ENCODE data around the gene OTX1.

Gene OTX1

DNA sequence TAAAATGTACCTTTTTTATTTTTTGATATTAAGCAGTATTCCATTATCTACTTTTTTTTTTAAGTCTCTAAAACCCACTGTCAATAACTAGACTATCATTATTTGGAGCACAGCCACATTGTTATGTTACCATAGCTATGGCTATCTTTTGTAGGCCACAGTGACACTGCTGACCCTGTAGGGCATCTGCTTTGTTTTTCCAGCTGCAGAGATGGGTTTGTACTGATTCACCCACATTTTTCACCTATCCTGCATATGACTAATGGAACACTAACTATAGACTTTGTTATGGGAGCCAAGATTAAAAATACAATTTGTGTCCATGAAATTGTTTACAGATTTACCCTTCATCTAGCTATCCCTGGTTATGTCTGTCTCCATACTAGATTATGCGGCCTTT lies 21.6 kb upstream of the OTX1 start:
- ChIA-PET POLR2A (no interaction called here), CTCF (interaction anchor here (0.6 to 1.1 kb wide), 2 partner anchors 26 to 599 kb away, joined by 3 read pairs; no protein-coding TSS in a partner anchor)
- no peak overlapping the region for H3K4me3 ChIP-seq (ENCODE audit: low read depth, low read length)
- no peak for DNase-seq (ENCODE audit: low read depth, low spot score)
- TF ChIP-seq, protein P1, sequence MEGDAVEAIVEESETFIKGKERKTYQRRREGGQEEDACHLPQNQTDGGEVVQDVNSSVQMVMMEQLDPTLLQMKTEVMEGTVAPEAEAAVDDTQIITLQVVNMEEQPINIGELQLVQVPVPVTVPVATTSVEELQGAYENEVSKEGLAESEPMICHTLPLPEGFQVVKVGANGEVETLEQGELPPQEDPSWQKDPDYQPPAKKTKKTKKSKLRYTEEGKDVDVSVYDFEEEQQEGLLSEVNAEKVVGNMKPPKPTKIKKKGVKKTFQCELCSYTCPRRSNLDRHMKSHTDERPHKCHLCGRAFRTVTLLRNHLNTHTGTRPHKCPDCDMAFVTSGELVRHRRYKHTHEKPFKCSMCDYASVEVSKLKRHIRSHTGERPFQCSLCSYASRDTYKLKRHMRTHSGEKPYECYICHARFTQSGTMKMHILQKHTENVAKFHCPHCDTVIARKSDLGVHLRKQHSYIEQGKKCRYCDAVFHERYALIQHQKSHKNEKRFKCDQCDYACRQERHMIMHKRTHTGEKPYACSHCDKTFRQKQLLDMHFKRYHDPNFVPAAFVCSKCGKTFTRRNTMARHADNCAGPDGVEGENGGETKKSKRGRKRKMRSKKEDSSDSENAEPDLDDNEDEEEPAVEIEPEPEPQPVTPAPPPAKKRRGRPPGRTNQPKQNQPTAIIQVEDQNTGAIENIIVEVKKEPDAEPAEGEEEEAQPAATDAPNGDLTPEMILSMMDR (IDR thresholded peaks at IDR 0.05; ENCODE audit: insufficient read depth, low read length, missing control alignments): no peak

DNA sequence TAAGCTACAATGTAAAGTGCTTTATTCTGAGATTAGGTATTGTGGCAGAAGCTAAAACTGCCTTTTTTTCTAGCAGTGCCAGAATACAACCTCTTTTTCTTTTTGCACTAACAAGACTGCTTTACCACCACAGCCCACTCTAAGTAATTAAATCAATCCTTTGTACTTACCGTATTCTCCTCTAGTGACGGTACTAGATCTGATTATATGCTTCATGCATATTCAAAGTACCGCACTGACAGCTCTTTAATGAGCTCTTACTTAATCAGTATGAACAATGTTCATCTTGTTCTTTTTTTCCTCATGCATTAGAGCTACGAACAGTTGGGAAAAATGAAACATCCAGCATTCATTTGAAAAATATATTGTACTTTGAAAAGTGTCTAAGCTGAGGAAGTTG lies 16.1 kb upstream of the OTX1 start:
- CTCF ChIA-PET: no interaction called here
- POLR2A ChIA-PET: no interaction called here
- no peak overlapping the region for H3K4me3 ChIP-seq (ENCODE audit: low read depth, low read length)
- DNase-seq (ENCODE audit: low read depth, low spot score): no peak
- TF ChIP-seq, protein P1 (IDR thresholded peaks at IDR 0.05; ENCODE audit: insufficient read depth, low read length, missing control alignments): no peak

DNA sequence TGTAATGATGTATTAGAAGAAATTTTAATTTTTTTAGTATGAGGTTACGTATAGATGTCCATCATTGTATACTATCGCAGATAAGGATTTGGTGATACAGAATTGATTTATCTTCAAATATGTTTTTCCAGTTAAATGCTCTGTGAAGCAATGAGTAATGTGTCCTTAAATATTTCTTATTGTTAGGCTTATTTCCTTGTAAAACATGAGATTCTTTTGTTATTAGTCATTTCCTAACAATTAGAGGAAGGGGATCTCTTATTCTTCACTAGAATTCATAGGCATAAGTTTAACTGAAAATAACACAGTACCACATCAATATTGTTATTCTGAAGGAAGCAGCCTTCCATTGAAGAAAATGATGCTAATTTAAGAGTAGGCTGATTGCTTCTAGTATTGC lies 15.5 kb upstream of the OTX1 start:
- CTCF ChIA-PET: no interaction called here
- TF ChIP-seq, protein P1 (IDR thresholded peaks at IDR 0.05; ENCODE audit: insufficient read depth, low read length, missing control alignments): no peak
- POLR2A ChIA-PET: no interaction called here
- H3K4me3 ChIP-seq (ENCODE audit: low read depth, low read length): no peak overlapping the region
- no peak for DNase-seq (ENCODE audit: low read depth, low spot score)

DNA sequence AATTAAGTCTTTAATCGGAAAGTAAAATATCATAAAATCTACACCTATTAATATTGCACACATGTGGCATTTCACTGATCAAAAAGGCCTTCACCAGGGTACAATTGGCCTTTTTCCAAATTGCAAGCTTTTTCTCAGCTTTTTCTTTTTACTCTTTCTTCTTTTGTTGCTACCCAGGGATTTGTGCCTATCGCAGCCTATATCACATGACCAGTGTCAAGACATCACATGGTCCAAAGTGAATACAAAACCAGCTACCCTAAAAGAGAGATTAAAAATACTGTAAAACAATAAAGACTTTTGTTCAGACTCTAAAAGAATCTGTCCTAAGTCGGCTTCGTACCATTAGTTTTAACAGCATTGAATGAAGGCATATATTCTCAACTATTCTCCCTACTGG lies 15.0 kb upstream of the OTX1 start:
- TF ChIP-seq, protein P1 (IDR thresholded peaks at IDR 0.05; ENCODE audit: insufficient read depth, low read length, missing control alignments): no peak
- ChIA-PET POLR2A (no interaction called here), CTCF (no interaction called here)
- DNase-seq (ENCODE audit: low read depth, low spot score): no peak
- no peak overlapping the region for H3K4me3 ChIP-seq (ENCODE audit: low read depth, low read length)

DNA sequence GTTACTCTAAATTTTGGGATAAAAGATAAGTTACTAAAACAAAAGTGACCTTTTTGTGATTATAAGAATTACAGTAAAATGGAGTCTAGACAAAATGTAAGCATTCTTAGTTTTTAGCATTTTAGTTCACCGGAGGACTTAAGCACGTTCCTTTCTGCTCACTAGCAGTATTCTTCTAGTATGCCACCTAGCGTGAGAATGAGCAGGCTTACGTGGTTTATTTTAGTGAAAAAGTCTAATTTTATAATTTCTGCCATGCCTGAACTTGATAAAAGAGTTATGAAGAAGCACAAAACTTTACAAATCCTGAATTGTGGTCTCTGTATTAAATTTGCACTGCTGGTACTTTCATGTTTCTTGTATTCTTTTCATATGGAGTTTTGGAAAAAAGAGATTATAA lies 12.6 kb upstream of the OTX1 start:
- TF ChIP-seq, protein P1 (IDR thresholded peaks at IDR 0.05; ENCODE audit: insufficient read depth, low read length, missing control alignments): no peak

DNA sequence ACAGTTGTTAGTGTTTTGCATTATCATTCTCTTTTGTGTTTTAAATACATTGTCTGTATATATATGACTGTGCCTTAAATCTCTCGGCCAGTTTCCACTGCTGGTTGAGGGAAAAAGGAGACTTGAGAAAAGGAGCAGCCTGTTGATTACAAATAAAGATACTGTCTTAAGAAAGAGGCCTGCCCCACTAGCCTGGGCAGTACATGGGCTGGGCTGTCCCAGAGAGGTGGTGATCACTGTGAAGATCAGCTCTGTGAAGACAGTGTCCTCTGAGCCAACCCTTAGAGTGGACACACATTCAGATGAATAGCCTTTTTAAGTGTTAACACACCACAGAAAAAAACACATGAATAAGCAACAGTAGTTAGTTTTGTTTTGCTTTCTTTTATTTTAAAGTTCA lies 10.0 kb upstream of the OTX1 start:
- DNase-seq (ENCODE audit: low read depth, low spot score): no peak
- POLR2A ChIA-PET: no interaction called here
- TF ChIP-seq, protein P1 (IDR thresholded peaks at IDR 0.05; ENCODE audit: insufficient read depth, low read length, missing control alignments): no peak
- CTCF ChIA-PET: no interaction called here
- no peak overlapping the region for H3K4me3 ChIP-seq (ENCODE audit: low read depth, low read length)

More for the DNA sequence above, 12.6 kb upstream of the OTX1 start:
- ChIA-PET CTCF (no interaction called here), POLR2A (no interaction called here)
- no peak overlapping the region for H3K4me3 ChIP-seq (ENCODE audit: low read depth, low read length)
- no peak for DNase-seq (ENCODE audit: low read depth, low spot score)
